K562 (cell line): Measurements from ENCODE around the gene CAPN12. TPM values are rescaled to one million over a fixed set of nuclear protein-coding genes. Genes with fewer than 3 reads are reported as not detected.

Experiments
- ATAC-seq: fragments of 200-7000 bp; cut with Tn5 transposase; 3 replicates; pipeline ENCODE4 v1.9.1; 2020; ENCODE audit warnings: moderate library complexity
- BruUV-seq: library from RNA; stranded (reverse); fragments of 400-500 nt; replicated peaks from 2 replicates; lab custom pipeline; 2021; lab: Mats Ljungman, UMichigan
- CTCF ChIA-PET: fragments of 300-600 bp; formaldehyde crosslinking; extraction: SDS; loops from one replicate; lab custom pipeline; 2021; ENCODE audit warnings: low intra/inter-chr PET ratio; lab: Yijun Ruan, JAX
- POLR2A ChIA-PET: fragments of 300-600, 350-650 bp; sonication (Branson Sonifier 250); formaldehyde crosslinking; extraction: SDS; loops from one replicate; lab custom pipeline; 2021; ENCODE audit warnings: antibody characterized with exemption, inconsistent platforms; lab: Yijun Ruan, JAX
- DNase-seq, 4 experiments: peaks; one replicate each; pipeline versions ENCODE4 v3.0.0 to v3.0.0-alpha.2; 2011 to 2018; ENCODE audit warnings: low spot score in 3 of 4, mixed read lengths in 3 of 4; ENCODE audit errors: extremely low read depth in 1 of 4
- FAIRE-seq: peaks from 2 replicates; lab custom pipeline; 2011; peaks lifted over from hg19 to GRCh38; lab: Jason Lieb, UNC
- H2AFZ ChIP-seq: 2 replicates; pipeline ENCODE4 v1.6.0; 2011; ENCODE audit warnings: low read depth, low read length, control low read depth, inconsistent platforms
- H3K27ac ChIP-seq: fragments of 200-600 bp; 3 replicates; pipeline ENCODE4 v1.8.0; 2011; ENCODE audit warnings: low read depth, mild to moderate bottlenecking, control low read depth, inconsistent platforms, low read length, moderate library complexity, mixed read lengths; ENCODE audit errors: extremely low read depth
- H3K27me3 ChIP-seq, 2 experiments: fragments of 300-600 bp in 1 of 2; 2 replicates in 1 of 2; 3 replicates in 1 of 2; pipeline versions ENCODE4 v1.6.0 to v1.8.0; 2011; ENCODE audit warnings: inconsistent platforms in 2 of 2, low read length in 2 of 2, mild to moderate bottlenecking in 1 of 2, mixed read lengths in 1 of 2, moderate library complexity in 1 of 2; ENCODE audit not compliant: control insufficient read depth in 2 of 2, insufficient read depth in 2 of 2
- H3K36me3 ChIP-seq: fragments of 300-600 bp; 3 replicates; pipeline ENCODE4 v1.8.0; 2011; ENCODE audit warnings: mild to moderate bottlenecking, low read length, inconsistent platforms; ENCODE audit not compliant: control insufficient read depth, insufficient read depth
- H3K4me1 ChIP-seq, 2 experiments: fragments of 200-600 bp in 1 of 2; replicated peaks in 1 of 2; 2 replicates in 1 of 2; 3 replicates in 1 of 2; pipeline versions ENCODE4 v1.5.1 to v1.8.0; 2011; ENCODE audit warnings: inconsistent platforms in 2 of 2, low read length in 2 of 2, mild to moderate bottlenecking in 1 of 2, mixed read lengths in 1 of 2, moderate library complexity in 1 of 2; ENCODE audit not compliant: control insufficient read depth in 2 of 2, insufficient read depth in 2 of 2
- H3K4me2 ChIP-seq: 2 replicates; pipeline ENCODE4 v1.6.1; 2011; ENCODE audit warnings: low read length, control low read depth, inconsistent platforms, mixed read lengths; ENCODE audit not compliant: insufficient read depth
- H3K4me3 ChIP-seq: fragments of 200-600 bp; sonication (generic), shearing (Covaris generic); 2 replicates; pipeline ENCODE4 v1.5.1; 2016; ENCODE audit warnings: control low read depth, inconsistent platforms
- H3K79me2 ChIP-seq: fragments of 200-600 bp; 3 replicates; pipeline ENCODE4 v1.8.0; 2011; ENCODE audit warnings: low read length, inconsistent platforms; ENCODE audit not compliant: control insufficient read depth, insufficient read depth
- H3K9ac ChIP-seq, 2 experiments: 2 replicates each; pipeline versions ENCODE4 v1.6.0 to v1.6.1; 2011; ENCODE audit warnings: low read depth in 2 of 2, low read length in 2 of 2, control low read depth in 1 of 2, inconsistent platforms in 1 of 2, mild to moderate bottlenecking in 1 of 2, mixed read lengths in 1 of 2; ENCODE audit not compliant: insufficient read depth in 1 of 2
- H3K9me1 ChIP-seq: one replicate; pipeline ENCODE4 v1.6.0; 2011; ENCODE audit warnings: inconsistent platforms, mild to moderate bottlenecking, low read length, moderate library complexity; ENCODE audit not compliant: control insufficient read depth, insufficient read depth
- H3K9me3 ChIP-seq: replicated peaks from 2 replicates; pipeline ENCODE4 v1.5.1; 2011; ENCODE audit warnings: low read depth, low read length, inconsistent platforms; ENCODE audit not compliant: control insufficient read depth, insufficient read depth
- H4K20me1 ChIP-seq: replicated peaks from 2 replicates; pipeline ENCODE4 v1.6.1; 2011; ENCODE audit warnings: low read length, inconsistent platforms, mixed read lengths; ENCODE audit not compliant: control insufficient read depth, insufficient read depth
- BCL6 ChIP-seq: fragments of 250-450 bp; sonication (Bioruptor Pico); IDR thresholded peaks from 2 replicates; pipeline ENCODE4 v1.4.0; 2020
- POLR2AphosphoS2 ChIP-seq: IDR thresholded peaks from 2 replicates; pipeline ENCODE4 v1.6.1; 2012; ENCODE audit warnings: low read length, improper control_type of control experiment
- POLR2G ChIP-seq: fragments of 200-400 bp; formaldehyde crosslinking; IDR thresholded peaks from 2 replicates; pipeline ENCODE4 v1.6.1; 2017; ENCODE audit warnings: low read depth, mild to moderate bottlenecking, antibody characterized with exemption, low read length, moderate library complexity
- RBM22 ChIP-seq: fragments of 200-400 bp; formaldehyde crosslinking; IDR thresholded peaks from 2 replicates; pipeline ENCODE4 v1.6.1; 2018; ENCODE audit warnings: low read length, low read depth; ENCODE audit not compliant: poor library complexity, severe bottlenecking
- ZNF740 ChIP-seq, 3 experiments: fragments of 200-800 bp in 1 of 3; sonication (Bioruptor generic) in 1 of 3; sonication (generic) in 1 of 3; formaldehyde crosslinking in 1 of 3; IDR thresholded peaks; 2 replicates each; pipeline versions ENCODE4 v1.6.1 to v1.8.0; 2016 to 2022; ENCODE audit warnings: mild to moderate bottlenecking in 2 of 3, missing compliant biosample characterization in 2 of 3, missing genetic modification characterization in 2 of 3, missing genetic modification reagents in 1 of 3
- WGBS: fragments of 100-300 bp; shearing (Covaris generic); methylation state at CpG from one replicate; pipeline ENCODE4 v1.1.6; 2016; ENCODE audit warnings: low coverage, mixed read lengths; ENCODE audit not compliant: insufficient coverage; ENCODE audit errors: missing lambda C conversion rate; 5-methylcytosine and 5-hydroxymethylcytosine counted together
- in situ Hi-C: fragments of 300-500 bp; cut with MboI; formaldehyde crosslinking; loops from 4 replicates; pipeline ENCODE4 v1.15.0; 2018; ENCODE audit warnings: inconsistent platforms, mixed read lengths
- intact Hi-C: fragments of 100-400 bp; cut with micrococcal nuclease; formaldehyde crosslinking; loops from 2 replicates; pipeline ENCODE4 v1.14.2; 2022
- polyA plus RNA-seq, 8 experiments: library from polyadenylated mRNA; depleted of rRNA in 4 of 8; stranded (reverse) in 5 of 8; unstranded in 3 of 8; fragments of >200 nt; fragmentation: Nextera tagmentation in 2 of 8; fragmentation: Illumina TruSeq in 1 of 8; extraction: Ambion mirVana in 2 of 8; extraction: Trizol in 1 of 8; gene quantifications; 2 replicates each; pipeline versions ENCODE4 v1.2.1 to v1.2.3, GENCODE V29; 2011 to 2014; ENCODE audit warnings: inconsistent platforms in 1 of 8, missing spikeins in 1 of 8
- total RNA-seq, 7 experiments: library from RNA; depleted of rRNA in 6 of 7; stranded (reverse); fragments of >200 nt in 6 of 7; fragmentation: Illumina TruSeq in 2 of 7; extraction: Trizol in 2 of 7; gene quantifications; 2 replicates each; pipeline versions ENCODE4 v1.2.1 to v1.2.3, GENCODE V29; 2011 to 2021; ENCODE audit warnings: low replicate concordance in 1 of 7

Gene CAPN12
- total and polyA plus RNA-seq, 9 of the 15 experiments (the other 6 are each of a cell fraction or from before 2014, with no cell fraction given) = 0.83 to 7.0 (median 1.6) TPM

GRCh38 chr19:38711726-38712153 is 32.5 kb downstream of the CAPN12 start:
- no peaks in the 10 kb centered on the region; the same call in 2 of the 3 replicates for H3K79me2 ChIP-seq
- 92% methylated on average over 8 of the region's 12 CpGs for WGBS
- in situ Hi-C loops (no loop called here), intact Hi-C loops (no loop called here)
- H3K4me2 ChIP-seq = no peak overlapping the region
- H3K9me3 ChIP-seq = no peaks in the 10 kb centered on the region
- no peak overlapping the region for H2AFZ ChIP-seq
- peaks cover 95% of the 10 kb centered on the region; the same call in 2 of the 3 replicates for H3K36me3 ChIP-seq
- DNase-seq (no peak), FAIRE-seq (no peak), ATAC-seq (no peak)
- no peak overlapping the region for H3K4me3 ChIP-seq
- CTCF ChIA-PET = no interaction called here
- no peaks in the 10 kb centered on the region for H3K27me3 ChIP-seq
- no peak overlapping the region for H3K27ac ChIP-seq
- no TSS peak for BruUV-seq
- H3K9ac ChIP-seq = peak overlapping the region in 1 of 2 experiments; percentile 43; a peak in 1 of 4 replicates
- TF ChIP-seq RBM22 (peak; percentile 43), ZNF740 (CRISPR knock-in tag; IDR thresholded peaks at IDR 0.05) (0 out of 2 replicates have a peak, but pooled peaks have one; percentile 17), ZNF740 (tag; IDR thresholded peaks at IDR 0.05) (no peak), POLR2AphosphoS2 (0 out of 2 replicates have a peak, but pooled peaks have one; percentile 44), BCL6 (CRISPR knock-in tag) (no peak), POLR2G (peak; percentile 31; the same call in 1 of the 2 replicates)
- H4K20me1 ChIP-seq = peaks cover 3% of the 10 kb centered on the region; the same call in 1 of the 2 replicates
- no peaks in the 10 kb centered on the region for H3K9me1 ChIP-seq
- POLR2A ChIA-PET = interaction anchor here (0.7 to 1.3 kb wide), 4 partner anchors 14 to 62 kb away, joined by 3 read pairs; no protein-coding TSS in a partner anchor
- peaks cover 0 to 20% of the 10 kb centered on the region in 2 experiments; a peak in 1 of 5 replicates for H3K4me1 ChIP-seq
